M059J (cell line): Measurements from ENCODE around the gene SMIM1. TPM values are rescaled to one million over a fixed set of nuclear protein-coding genes. Genes with fewer than 3 reads are reported as not detected.

Source experiments
- DNase-seq: peaks from one replicate; pipeline ENCODE4 v3.0.0-alpha.2; 2012; ENCODE audit warnings: low read depth
- total RNA-seq: library from RNA; depleted of rRNA; stranded (reverse); fragments of >200 nt; shearing (Covaris generic); gene quantifications from 2 replicates; pipeline ENCODE4 v1.2.3, GENCODE V29; 2014

Gene SMIM1
- total RNA-seq, 1 experiment from 2014 or later: not detected

GRCh38 chr1:3777078-3777547 is 4.6 kb downstream of the SMIM1 start:
- no peak for DNase-seq

- DNase-seq: no peak
Measured at GRCh38 chr1:3777647-3778589, 5.4 kb downstream of the SMIM1 start.

GRCh38 chr1:3778590-3779264 is 6.2 kb downstream of the SMIM1 start:
- no peak for DNase-seq

- DNase-seq: no peak
Measured at GRCh38 chr1:3779265-3779911, 6.8 kb downstream of the SMIM1 start.

GRCh38 chr1:3779912-3780416 is 7.4 kb downstream of the SMIM1 start:
- DNase-seq: no peak

- DNase-seq: no peak
Measured at GRCh38 chr1:3780901-3781300, 8.4 kb downstream of the SMIM1 start.

- no peak for DNase-seq
Measured at GRCh38 chr1:3783651-3784474, 11.3 kb downstream of the SMIM1 start.

- DNase-seq: no peak
Measured at GRCh38 chr1:3785045-3785444, 12.5 kb downstream of the SMIM1 start.

- DNase-seq: no peak
Measured at GRCh38 chr1:3785456-3786157, 13.1 kb downstream of the SMIM1 start.

- no peak for DNase-seq
Measured at GRCh38 chr1:3786468-3787348, 14.2 kb downstream of the SMIM1 start.

GRCh38 chr1:3787349-3787715 is 14.8 kb downstream of the SMIM1 start:
- no peak for DNase-seq

GRCh38 chr1:3787745-3788605 is 15.4 kb downstream of the SMIM1 start:
- no peak for DNase-seq

- DNase-seq: no peak
Measured at GRCh38 chr1:3788756-3789420, 16.3 kb downstream of the SMIM1 start.

- no peak for DNase-seq
Measured at GRCh38 chr1:3789421-3790300, 17.1 kb downstream of the SMIM1 start.

GRCh38 chr1:3790500-3790923 is 18.0 kb downstream of the SMIM1 start:
- DNase-seq: no peak

GRCh38 chr1:3790952-3791351 is 18.4 kb downstream of the SMIM1 start:
- DNase-seq: no peak
